ENCODE measurements around the gene CES2. TPM values are rescaled to one million over a fixed set of nuclear protein-coding genes. Genes with fewer than 3 reads are reported as not detected.

Gene CES2
- total and polyA plus RNA-seq, 9 donors = 25.5 to 51.9 (median 38.9) TPM

GRCh38 chr16:66961914-66962313, 26.6 kb downstream of the CES2 start:
- intact Hi-C loops (cut with DNase I) = loop anchor here in 1 of 4 donors (5.0 to 10.0 kb wide), 2 partner anchors 195 to 433 kb away; partner anchors contain the start of genes FBXL8, TPPP3 and TRADD
- Histone ChIP-seq H3K36me3 (no peaks in the 10 kb centered on the region), H3K27ac (no peak overlapping the region), H3K4me1 (ENCODE audit: insufficient read depth) (no peaks in the 10 kb centered on the region), H3K9me3 (no peaks in the 10 kb centered on the region), H3K4me3 (no peak overlapping the region), H3K27me3 (no peaks in the 10 kb centered on the region)
- no peak for TF ChIP-seq EP300 (IDR thresholded peaks at IDR 0.05)
- TF ChIP-seq, protein P1, sequence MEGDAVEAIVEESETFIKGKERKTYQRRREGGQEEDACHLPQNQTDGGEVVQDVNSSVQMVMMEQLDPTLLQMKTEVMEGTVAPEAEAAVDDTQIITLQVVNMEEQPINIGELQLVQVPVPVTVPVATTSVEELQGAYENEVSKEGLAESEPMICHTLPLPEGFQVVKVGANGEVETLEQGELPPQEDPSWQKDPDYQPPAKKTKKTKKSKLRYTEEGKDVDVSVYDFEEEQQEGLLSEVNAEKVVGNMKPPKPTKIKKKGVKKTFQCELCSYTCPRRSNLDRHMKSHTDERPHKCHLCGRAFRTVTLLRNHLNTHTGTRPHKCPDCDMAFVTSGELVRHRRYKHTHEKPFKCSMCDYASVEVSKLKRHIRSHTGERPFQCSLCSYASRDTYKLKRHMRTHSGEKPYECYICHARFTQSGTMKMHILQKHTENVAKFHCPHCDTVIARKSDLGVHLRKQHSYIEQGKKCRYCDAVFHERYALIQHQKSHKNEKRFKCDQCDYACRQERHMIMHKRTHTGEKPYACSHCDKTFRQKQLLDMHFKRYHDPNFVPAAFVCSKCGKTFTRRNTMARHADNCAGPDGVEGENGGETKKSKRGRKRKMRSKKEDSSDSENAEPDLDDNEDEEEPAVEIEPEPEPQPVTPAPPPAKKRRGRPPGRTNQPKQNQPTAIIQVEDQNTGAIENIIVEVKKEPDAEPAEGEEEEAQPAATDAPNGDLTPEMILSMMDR (IDR thresholded peaks at IDR 0.05) = no peak
- TF ChIP-seq POLR2A (IDR thresholded peaks at IDR 0.05) = no peak
- DNase-seq = no peak
- WGBS, 3 donors = 67 to 73% (median 70%) methylated on average over 5 of the region's 5 CpGs

GRCh38 chr16:66964049-66964448, 28.7 kb downstream of the CES2 start:
- intact Hi-C loops (cut with DNase I) = loop anchor here in 1 of 4 donors (5.0 to 10.0 kb wide), 2 partner anchors 193 to 431 kb away; partner anchors contain the start of genes FBXL8, TPPP3 and TRADD
- TF ChIP-seq EP300 (IDR thresholded peaks at IDR 0.05) (no peak), POLR2A (IDR thresholded peaks at IDR 0.05) (no peak)
- TF ChIP-seq, protein P1 (IDR thresholded peaks at IDR 0.05) = no peak
- no peak for DNase-seq
- Histone ChIP-seq H3K27me3 (no peaks in the 10 kb centered on the region), H3K36me3 (no peaks in the 10 kb centered on the region), H3K27ac (no peak overlapping the region), H3K9me3 (no peaks in the 10 kb centered on the region), H3K4me1 (ENCODE audit: insufficient read depth) (no peaks in the 10 kb centered on the region), H3K4me3 (no peak overlapping the region)
- WGBS, 3 donors = 61 to 71% (median 71%) methylated on average over 6 of the region's 6 CpGs

DNA sequence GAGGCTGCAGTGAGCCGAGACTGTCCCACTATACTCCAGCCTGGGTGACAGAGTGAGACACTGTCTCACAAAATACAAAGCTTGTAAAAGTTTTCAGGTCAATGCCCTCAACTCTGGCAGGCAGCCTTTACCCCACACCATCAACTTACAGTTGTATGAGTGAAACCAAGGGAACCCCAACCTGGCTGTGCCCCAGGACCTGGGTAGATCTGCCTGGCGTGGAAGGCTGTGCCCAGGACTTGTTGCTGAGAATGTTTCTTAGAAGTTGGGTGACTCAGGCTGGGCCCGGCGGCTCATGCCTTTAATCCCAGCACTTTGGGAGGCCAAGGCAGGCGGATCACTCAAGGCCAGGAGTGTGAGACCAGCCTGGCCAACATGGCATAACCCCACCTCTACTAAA, 33.5 kb downstream of the CES2 start:
- no peaks in the 10 kb centered on the region for H3K9me3 ChIP-seq
- H3K27me3 ChIP-seq = no peaks in the 10 kb centered on the region
- DNase-seq = no peak
- no peaks in the 10 kb centered on the region for H3K4me1 ChIP-seq (ENCODE audit: insufficient read depth)
- TF ChIP-seq EP300 (IDR thresholded peaks at IDR 0.05) (no peak), POLR2A (IDR thresholded peaks at IDR 0.05) (no peak)
- TF ChIP-seq, protein P1 (IDR thresholded peaks at IDR 0.05) = no peak
- no peak overlapping the region for H3K4me3 ChIP-seq
- H3K27ac ChIP-seq = no peak overlapping the region
- no peaks in the 10 kb centered on the region for H3K36me3 ChIP-seq
- WGBS, 3 donors = 85 to 91% (median 86%) methylated on average over 5 of the region's 5 CpGs
- intact Hi-C loops (cut with DNase I) = loop anchor here in 1 of 4 donors (10.0 kb wide), 1 partner anchor 426 kb away; the partner anchor contains the start of gene TPPP3

- Histone ChIP-seq H3K27me3 (no peaks in the 10 kb centered on the region), H3K27ac (no peak overlapping the region), H3K4me3 (no peak overlapping the region), H3K9me3 (no peaks in the 10 kb centered on the region), H3K36me3 (no peaks in the 10 kb centered on the region), H3K4me1 (ENCODE audit: insufficient read depth) (no peaks in the 10 kb centered on the region)
- intact Hi-C loops (cut with DNase I) = loop anchor here in 1 of 4 donors (10.0 kb wide), 1 partner anchor 214 kb away; the partner anchor contains the start of gene MATCAP1
- no peak for DNase-seq
- TF ChIP-seq POLR2A (IDR thresholded peaks at IDR 0.05) (no peak), EP300 (IDR thresholded peaks at IDR 0.05) (no peak)
- TF ChIP-seq, protein P1 (IDR thresholded peaks at IDR 0.05) = no peak
- 69 to 76% (median 73%) methylated on average over 10 of the region's 10 CpGs for WGBS, 3 donors
Observed at GRCh38 chr16:66970775-66971720, 35.7 kb downstream of the CES2 start.

Measured in ovary (tissue), 9 donors.